Psoas muscle (tissue), 8 donors: ENCODE measurements around the gene FAM163B. TPM values are rescaled to one million over a fixed set of nuclear protein-coding genes. Genes with fewer than 3 reads are reported as not detected.

ENCODE experiments used
- ATAC-seq, 4 donors: fragments of 200-7000 bp; cut with Tn5 transposase; one replicate each; pipeline ENCODE4 v1.9.1; 2020; ENCODE audit warnings: moderate library complexity in 3 of 4, mild to moderate bottlenecking in 2 of 4
- DNase-seq, 2 donors: peaks; one replicate each; pipeline ENCODE4 v3.0.0-alpha.2; 2020
- H3K27ac ChIP-seq: fragments of 200-600 bp; one replicate; pipeline ENCODE4 v1.8.0; 2022
- H3K27me3 ChIP-seq, 3 donors: fragments of 200-600 bp in 1 of 3; one replicate each; pipeline versions ENCODE4 v1.6.1 to v1.8.0; 2013 to 2022; ENCODE audit warnings: low read length in 2 of 3, mild to moderate bottlenecking in 2 of 3, moderate library complexity in 1 of 3; ENCODE audit not compliant: insufficient read depth in 3 of 3
- H3K36me3 ChIP-seq, 2 donors: fragments of 200-600 bp in 1 of 2; one replicate each; pipeline versions ENCODE4 v1.6.1 to v1.8.0; 2013 to 2022; ENCODE audit warnings: low read depth in 1 of 2, mild to moderate bottlenecking in 1 of 2, moderate library complexity in 1 of 2; ENCODE audit not compliant: insufficient read depth in 1 of 2
- H3K4me1 ChIP-seq: fragments of 200-600 bp; one replicate; pipeline ENCODE4 v1.8.0; 2022
- H3K4me3 ChIP-seq: fragments of 200-600 bp; one replicate; pipeline ENCODE4 v1.8.0; 2022; ENCODE audit warnings: mild to moderate bottlenecking
- H3K9me3 ChIP-seq: fragments of 200-600 bp; one replicate; pipeline ENCODE4 v1.8.0; 2022
- WGBS, 3 donors: extraction: QIAGEN DNeasy Blood & Tissue Kit; methylation state at CpG; one replicate each; pipeline versions ENCODE4 v1.1.6 to v1.1.7; 2013; 5-methylcytosine and 5-hydroxymethylcytosine counted together
- intact Hi-C, 2 donors: fragments of 100-400 bp; cut with DNase I; formaldehyde crosslinking; loops; one replicate each; pipeline versions ENCODE4 v1.11.0 to v1.14.2; 2022
- polyA plus RNA-seq, 3 donors: library from polyadenylated mRNA; stranded (reverse); fragments of 200-250 nt; gene quantifications; one replicate each; pipeline ENCODE4 v1.2.3, GENCODE V29; 2013
- total RNA-seq, 4 donors: library from RNA; stranded (reverse); fragmentation: NEBNext Ultra II Directional in 2 of 4; extraction: Animal tissue kit (Norgen Biotek cat#: 25700) in 2 of 4; gene quantifications; one replicate each; pipeline versions ENCODE4 v1.2.1 to v1.2.4, GENCODE V29; 2021 to 2023
- TF ChIP-seq, protein P1 (sequence below): fragments of 200-600 bp; IDR thresholded peaks from one replicate; pipeline ENCODE4 v1.8.0; 2022; ENCODE audit warnings: antibody characterized with exemption
- donor health status: healthy with polysubstance abuse.
- donor health status: DM: no; HTN: no; CAD: no; lungs with moderate emphysema.
- donor health status: Bipolar disorder and iron deficiency.
- donor health status: healthy.
- donor health status: DM: yes; HTN: yes; CAD: no.
- donor health status: DM: no; HTN: no; CAD: no.
- donor health status: DM: no; HTN: no; CAD: no.
- donor health status: DM: yes; HTN: yes; CAD: no.

Gene FAM163B
- total and polyA plus RNA-seq, 7 donors = not detected

DNA sequence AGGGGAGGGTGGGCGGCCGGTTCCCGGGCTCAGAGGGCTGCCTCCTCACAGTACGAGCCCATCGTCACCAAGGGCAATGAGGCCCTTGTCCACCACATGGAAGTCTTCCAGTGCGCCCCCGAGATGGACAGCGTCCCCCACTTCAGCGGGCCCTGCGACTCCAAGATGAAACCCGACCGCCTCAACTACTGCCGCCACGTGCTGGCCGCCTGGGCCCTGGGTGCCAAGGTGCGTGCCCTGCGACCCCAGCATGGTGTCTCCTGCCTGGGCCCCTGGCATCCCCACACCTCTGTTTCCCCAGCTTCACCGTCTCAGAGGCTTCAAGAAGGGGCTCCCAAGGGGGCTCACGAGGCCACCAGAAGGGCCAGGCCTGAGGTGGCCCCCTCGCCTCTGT lies 34.2 kb upstream of the FAM163B start:
- intact Hi-C loops = no loop called here
- no peaks in the 10 kb centered on the region for H3K9me3 ChIP-seq
- no peak for ATAC-seq
- no peaks in the 10 kb centered on the region for H3K4me1 ChIP-seq
- H3K27me3 ChIP-seq = peaks cover 0 to 45% (median 5%) of the 10 kb centered on the region in 3 donors
- 86 to 93% (median 88%) methylated on average over 20 of the region's 20 CpGs for WGBS, 3 donors
- TF ChIP-seq, protein P1, sequence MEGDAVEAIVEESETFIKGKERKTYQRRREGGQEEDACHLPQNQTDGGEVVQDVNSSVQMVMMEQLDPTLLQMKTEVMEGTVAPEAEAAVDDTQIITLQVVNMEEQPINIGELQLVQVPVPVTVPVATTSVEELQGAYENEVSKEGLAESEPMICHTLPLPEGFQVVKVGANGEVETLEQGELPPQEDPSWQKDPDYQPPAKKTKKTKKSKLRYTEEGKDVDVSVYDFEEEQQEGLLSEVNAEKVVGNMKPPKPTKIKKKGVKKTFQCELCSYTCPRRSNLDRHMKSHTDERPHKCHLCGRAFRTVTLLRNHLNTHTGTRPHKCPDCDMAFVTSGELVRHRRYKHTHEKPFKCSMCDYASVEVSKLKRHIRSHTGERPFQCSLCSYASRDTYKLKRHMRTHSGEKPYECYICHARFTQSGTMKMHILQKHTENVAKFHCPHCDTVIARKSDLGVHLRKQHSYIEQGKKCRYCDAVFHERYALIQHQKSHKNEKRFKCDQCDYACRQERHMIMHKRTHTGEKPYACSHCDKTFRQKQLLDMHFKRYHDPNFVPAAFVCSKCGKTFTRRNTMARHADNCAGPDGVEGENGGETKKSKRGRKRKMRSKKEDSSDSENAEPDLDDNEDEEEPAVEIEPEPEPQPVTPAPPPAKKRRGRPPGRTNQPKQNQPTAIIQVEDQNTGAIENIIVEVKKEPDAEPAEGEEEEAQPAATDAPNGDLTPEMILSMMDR = no peak
- no peak overlapping the region for H3K27ac ChIP-seq
- peak in 1 of 2 donors; percentile 22 for DNase-seq
- no peaks in the 10 kb centered on the region for H3K36me3 ChIP-seq
- no peak overlapping the region for H3K4me3 ChIP-seq

DNA sequence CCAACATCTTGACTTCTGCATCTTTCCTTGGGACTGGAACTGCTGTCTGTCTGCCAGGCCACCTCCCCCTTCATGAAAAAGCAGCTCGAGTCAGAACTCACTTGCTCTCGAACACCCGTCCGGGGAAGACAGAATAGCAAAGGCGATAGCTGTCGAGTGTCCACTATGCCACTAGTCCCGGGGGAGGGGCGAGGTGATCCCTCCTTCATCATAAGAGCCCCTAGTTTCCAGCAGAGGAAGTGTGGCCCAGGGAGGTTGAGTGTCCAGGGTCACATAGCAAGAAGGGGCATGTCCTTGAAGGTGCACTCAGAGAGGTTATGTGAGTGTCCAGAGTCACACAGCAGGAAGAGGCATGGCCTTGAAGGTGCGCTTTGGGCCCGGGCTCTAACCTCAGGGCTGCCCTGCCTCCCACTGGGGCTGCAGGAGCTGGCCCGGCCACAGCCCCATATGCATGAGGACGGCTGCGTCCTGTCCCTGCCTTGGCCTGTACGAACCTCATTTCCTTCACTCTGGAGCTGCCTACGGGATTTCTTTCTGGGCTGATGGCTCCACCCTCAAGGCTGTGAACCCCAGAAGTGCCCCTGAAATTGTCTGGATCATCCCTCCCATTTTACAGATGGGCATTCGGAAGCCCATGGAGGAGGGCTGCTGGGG lies 33.6 kb upstream of the FAM163B start:
- Histone ChIP-seq H3K4me3 (no peak overlapping the region), H3K27me3 (peaks cover 0 to 40% (median 5%) of the 10 kb centered on the region in 3 donors), H3K4me1 (no peaks in the 10 kb centered on the region), H3K36me3 (no peaks in the 10 kb centered on the region), H3K27ac (no peak overlapping the region), H3K9me3 (no peaks in the 10 kb centered on the region)
- intact Hi-C loops = no loop called here
- DNase-seq (peak in 1 of 2 donors; percentile 13), ATAC-seq (no peak)
- WGBS, 3 donors = 68 to 73% (median 70%) methylated on average over 16 of the region's 16 CpGs
- TF ChIP-seq, protein P1 = no peak

DNA sequence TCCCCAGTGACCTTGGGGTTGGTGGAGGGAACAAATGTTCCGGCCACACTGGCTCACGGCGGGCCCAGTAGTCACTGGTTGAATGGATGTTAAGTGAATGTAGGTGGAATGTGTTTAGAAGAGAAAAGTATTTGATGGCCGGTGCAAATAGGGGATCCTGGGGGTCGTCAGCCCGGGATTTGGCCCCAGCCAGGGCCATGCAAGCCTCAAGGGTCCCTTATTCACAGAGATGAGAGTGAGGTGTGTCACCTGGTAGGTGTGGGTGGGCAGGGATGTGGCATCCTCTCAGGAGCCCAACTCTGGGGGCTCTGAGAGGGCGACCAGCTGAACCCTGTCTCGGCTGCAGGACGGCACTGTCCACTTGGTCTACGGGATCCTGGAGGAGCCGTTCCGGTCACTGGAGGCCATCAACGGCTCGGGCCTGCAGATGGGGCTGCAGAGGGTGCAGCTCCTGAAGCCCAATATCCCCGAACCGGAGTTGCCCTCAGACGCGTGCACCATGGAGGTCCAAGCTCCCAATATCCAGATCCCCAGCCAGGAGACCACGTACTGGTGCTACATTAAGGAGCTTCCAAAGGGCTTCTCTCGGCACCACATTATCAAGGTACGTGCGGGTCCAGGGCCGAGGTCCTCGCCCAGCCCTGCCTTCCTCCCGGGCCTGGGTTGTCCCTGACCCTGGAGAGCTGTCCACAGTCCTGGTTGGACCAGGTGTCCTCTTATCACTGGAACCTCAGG lies 32.8 kb upstream of the FAM163B start:
- Histone ChIP-seq H3K36me3 (no peaks in the 10 kb centered on the region), H3K27me3 (peaks cover 0 to 36% (median 6%) of the 10 kb centered on the region in 3 donors), H3K4me3 (no peak overlapping the region), H3K27ac (no peak overlapping the region), H3K4me1 (no peaks in the 10 kb centered on the region), H3K9me3 (no peaks in the 10 kb centered on the region)
- intact Hi-C loops = no loop called here
- 85 to 89% (median 85%) methylated on average over 25 of the region's 25 CpGs for WGBS, 3 donors
- no peak for ATAC-seq
- TF ChIP-seq, protein P1 = no peak
- peak in 1 of 2 donors; percentile 42 for DNase-seq

DNA sequence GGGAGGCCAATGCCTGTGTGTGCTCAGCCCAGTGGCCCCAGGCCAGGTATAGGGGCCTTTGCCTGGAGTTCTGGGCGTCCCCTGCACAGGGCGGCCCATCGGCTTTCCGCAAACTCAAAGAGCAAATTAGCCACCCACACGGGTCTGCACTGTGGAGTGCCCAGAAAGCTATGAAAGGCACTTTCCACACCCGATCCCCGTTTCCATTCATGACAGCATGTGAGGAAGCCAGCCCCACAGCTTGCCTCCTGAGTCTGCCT lies 32.1 kb upstream of the FAM163B start:
- DNase-seq (peak in 1 of 2 donors; percentile 20), ATAC-seq (no peak)
- Histone ChIP-seq H3K9me3 (no peaks in the 10 kb centered on the region), H3K4me3 (no peak overlapping the region), H3K4me1 (no peaks in the 10 kb centered on the region), H3K36me3 (no peaks in the 10 kb centered on the region), H3K27ac (no peak overlapping the region), H3K27me3 (peaks cover 0 to 30% (median 8%) of the 10 kb centered on the region in 3 donors)
- intact Hi-C loops = no loop called here
- TF ChIP-seq, protein P1 = no peak
- WGBS, 3 donors = 76 to 89% (median 77%) methylated on average over 7 of the region's 7 CpGs
